SIG-M5 (cell line): ENCODE measurements around the gene ZNF268.

ENCODE experiments used
- DNase-seq: peaks from one replicate; lab custom pipeline; 2025; lab: John Stamatoyannopoulos, UW

The ZNF268 gene

GRCh38 chr12:133181238-133181959 is at the start of gene ZNF268:
ZNF268 (plus strand) TSS chr12:133181495; CDS start chr12:133181998, 503 bp downstream.
- no peak for DNase-seq

- DNase-seq, result no peak
Measured at GRCh38 chr12:133135747-133136146, 45.5 kb upstream of the ZNF268 start.

DNA sequence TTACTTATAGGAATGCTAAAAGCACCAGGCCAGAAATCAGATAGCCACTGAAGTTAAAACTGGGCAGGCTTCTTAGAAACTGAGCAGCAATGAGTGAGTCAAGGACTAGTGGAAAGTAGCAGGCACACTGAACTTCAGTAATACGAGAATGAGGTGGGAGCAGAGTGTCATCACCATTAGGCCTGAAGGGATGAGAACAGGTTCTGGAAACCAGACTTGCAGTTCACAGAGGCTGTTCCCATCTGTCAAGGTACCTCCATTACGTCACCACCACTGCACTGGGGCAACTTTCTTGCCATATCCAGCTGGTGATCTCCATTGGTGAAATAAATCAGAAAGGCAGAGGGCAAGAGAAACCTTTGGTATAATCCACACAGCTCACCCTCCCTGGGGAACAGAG is 35.3 kb upstream of the ZNF268 start:
- no peak for DNase-seq

DNA sequence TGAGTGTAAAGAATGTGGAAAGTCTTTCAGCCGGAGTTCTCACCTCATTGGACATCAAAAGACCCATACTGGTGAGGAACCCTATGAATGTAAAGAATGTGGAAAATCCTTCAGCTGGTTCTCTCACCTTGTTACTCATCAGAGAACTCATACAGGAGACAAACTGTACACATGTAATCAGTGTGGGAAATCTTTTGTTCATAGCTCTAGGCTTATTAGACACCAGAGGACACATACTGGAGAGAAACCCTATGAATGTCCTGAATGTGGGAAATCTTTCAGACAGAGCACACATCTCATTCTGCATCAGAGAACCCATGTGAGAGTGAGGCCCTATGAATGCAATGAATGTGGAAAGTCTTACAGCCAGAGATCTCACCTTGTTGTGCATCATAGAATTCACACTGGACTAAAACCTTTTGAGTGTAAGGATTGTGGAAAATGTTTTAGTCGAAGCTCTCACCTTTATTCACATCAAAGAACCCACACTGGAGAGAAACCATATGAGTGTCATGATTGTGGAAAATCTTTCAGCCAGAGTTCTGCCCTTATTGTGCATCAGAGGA is 25.1 kb upstream of the ZNF268 start:
- no peak for DNase-seq

DNA sequence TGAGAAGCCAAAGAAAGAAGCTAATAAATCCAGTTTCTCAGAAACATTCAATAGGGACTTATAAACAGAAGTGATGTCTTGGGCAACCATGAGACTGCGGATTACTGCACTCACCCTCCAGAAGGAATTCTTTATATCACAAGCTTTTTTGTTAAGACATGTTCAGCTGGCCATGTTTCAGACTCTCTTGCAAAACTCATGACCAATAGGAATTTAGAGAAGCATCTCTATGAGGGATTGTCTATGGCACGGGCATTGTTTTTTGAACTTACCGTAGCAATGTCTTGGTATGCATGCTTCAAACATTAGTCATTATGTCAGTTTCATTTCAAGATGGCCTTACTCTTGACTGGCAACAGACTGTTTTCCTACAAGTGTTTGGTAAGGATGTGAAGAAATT is 15.5 kb upstream of the ZNF268 start:
- no peak for DNase-seq

DNA sequence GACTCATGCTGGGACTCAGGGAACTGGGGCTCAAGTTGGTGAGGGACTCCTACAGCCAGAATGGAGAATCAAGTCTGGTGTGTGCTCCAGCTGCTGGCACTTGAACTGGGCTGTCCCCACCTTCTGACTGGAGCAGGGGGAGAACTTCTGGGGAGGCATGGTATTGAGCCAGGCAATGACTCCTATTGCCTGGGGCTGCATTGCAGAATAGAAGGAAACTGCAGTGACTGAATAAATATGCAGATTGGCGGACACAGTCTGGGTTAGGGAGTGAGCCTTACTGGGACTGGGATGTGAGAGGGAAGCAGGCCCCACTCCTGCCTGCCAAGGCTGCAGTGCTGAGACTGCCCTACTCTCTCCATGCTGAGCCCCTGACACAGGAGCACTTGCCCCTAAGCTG is 8.8 kb upstream of the ZNF268 start:
- no peak for DNase-seq

DNA sequence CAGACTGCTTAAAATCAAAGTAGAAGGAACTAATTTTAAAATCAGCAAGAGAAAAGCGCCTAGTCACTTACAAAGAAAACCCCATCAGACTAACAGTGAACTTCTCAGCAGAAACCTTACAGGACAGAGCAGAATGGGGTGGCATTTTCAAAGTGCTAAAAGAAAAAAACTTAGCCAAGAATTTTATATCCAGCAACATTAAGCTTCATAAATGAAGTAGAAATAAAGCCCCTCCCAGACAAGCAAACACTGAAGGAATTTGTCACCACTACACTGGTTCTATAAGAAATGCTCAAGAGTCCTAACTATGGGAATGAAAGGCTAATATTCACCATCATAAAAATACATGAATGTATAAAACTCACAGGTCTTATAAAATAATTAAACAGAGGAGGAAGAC is 6.4 kb upstream of the ZNF268 start:
- no peak for DNase-seq

GRCh38 chr12:133180669-133181068 is 626 bp upstream of the ZNF268 start:
- DNase-seq, result no peak

DNA sequence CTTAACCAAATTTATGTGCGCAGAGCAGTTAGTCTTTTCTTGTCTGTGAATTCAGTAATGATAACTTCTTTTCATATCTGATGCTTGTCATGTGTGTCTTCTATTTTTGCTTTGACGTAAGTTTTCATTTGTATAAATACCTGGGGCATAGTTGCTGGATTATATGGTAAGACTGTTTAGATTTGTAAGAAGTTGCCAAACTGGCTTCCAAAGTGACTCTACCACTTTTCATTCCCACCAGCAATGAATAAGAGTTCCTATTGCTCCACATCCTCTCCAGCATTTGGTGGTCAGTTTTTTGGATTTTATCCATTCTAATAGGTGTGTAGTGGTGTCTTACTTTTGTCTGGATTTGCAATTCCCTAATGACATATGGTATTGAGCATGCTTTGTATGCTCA is 8.9 kb downstream of the ZNF268 start:
- no peak for DNase-seq

DNA sequence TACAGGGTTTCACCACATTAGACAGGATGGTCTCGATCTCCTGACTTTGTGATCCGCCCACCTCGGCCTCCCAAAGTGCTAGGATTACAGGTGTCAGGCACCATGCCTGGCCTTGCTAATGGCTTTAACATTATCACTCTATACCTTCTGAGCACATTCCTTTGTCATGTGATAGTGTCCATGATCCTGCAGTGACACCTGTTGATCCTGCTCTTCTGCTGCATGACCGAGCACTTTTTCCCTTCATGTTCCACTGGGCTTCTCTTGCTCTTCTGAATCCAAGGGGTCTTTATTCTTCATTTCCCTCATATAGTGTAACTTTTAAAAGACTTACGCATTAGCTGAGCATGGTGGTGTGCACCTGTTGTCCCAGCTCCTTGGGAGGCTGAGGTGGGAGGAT is 11.6 kb downstream of the ZNF268 start:
- DNase-seq, result no peak

DNA sequence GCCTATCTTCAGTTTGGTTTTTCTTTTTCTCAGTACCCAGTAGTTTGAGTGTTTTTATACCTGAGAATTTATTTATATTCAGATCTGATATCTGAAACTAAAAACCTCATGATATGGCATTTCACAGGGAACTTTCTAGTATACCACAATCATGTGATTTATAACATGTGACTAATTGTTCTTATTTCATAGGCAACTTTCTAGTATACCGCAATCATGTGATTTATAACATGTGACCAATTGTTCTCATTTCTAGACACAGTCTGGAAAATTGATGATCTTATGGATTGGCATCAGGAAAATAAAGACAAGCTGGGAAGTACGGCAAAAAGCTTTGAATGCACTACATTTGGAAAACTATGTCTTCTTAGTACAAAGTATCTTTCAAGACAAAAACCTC is 20.6 kb downstream of the ZNF268 start:
- no peak for DNase-seq

GRCh38 chr12:133202493-133203343 is 21.4 kb downstream of the ZNF268 start:
- DNase-seq, result no peak

- DNase-seq, result no peak
Measured at GRCh38 chr12:133203344-133204263, 22.3 kb downstream of the ZNF268 start.

- no peak for DNase-seq
Measured at GRCh38 chr12:133204264-133204603, 22.9 kb downstream of the ZNF268 start.

- no peak for DNase-seq
Measured at GRCh38 chr12:133206390-133206789, 25.1 kb downstream of the ZNF268 start.

DNA sequence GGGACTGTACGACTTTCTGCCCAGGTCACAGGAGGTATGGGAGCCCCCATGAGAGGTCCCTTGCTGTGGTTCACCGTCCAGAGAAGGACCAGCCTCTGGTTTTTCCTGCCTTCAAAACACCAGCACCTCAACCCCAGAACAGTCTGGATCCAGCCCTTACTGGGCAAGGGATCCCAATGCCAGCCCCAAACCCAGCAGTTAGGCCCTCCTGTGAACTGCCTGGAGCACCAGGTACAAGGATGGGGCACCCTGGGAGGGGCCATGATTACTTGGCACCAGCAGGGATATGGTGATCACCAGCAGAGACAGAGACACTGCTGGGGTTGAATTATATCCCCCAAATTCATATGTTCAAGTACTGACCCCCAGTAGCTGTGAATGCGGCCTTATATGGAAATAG is 34.4 kb downstream of the ZNF268 start:
- no peak for DNase-seq

DNA sequence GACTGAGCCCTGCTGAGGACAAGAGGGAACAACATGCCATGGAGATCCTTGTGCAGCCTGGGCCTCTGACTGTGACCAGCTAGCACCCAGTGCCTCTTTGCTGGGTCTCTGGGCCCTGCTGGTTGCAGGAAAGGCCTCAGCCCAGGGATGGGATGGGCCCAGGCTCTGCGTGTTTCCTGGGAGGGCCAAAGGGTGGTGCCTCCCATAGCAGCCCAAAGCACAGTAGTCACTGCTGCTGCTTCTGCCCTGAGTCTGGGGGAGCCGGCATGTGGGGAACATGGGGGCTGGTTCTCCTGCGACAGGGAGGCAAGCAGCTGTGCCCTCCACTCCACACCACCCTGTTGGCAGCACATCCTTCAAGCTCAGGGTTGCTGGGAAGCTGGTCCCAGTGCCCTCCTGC is 35.9 kb downstream of the ZNF268 start:
- DNase-seq, result no peak

GRCh38 chr12:133220521-133220920 is 39.2 kb downstream of the ZNF268 start:
- DNase-seq, result no peak

- DNase-seq, result no peak
Measured at GRCh38 chr12:133221241-133221640, 39.9 kb downstream of the ZNF268 start.

- no peak for DNase-seq
Measured at GRCh38 chr12:133222211-133222610, 40.9 kb downstream of the ZNF268 start.

DNA sequence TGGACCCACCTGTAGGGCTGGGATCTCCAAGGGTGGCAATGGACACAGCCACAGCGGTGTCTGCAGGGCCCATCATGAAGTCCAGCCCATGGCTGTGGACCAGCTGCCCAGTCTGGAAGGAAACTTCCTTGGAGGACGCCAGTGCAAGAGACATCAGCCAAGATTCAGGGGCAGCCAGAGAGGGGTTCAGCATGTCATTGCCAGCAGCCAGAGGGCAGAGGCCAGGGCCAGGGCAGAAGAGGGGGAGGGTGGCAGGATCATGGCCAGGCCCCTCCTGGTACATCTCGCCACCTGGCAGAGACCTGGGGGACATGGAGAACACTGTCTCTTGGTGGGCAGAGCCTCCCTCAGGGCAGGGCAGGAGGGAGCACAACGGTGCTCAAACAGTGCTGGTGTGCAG is 44.2 kb downstream of the ZNF268 start:
- no peak for DNase-seq

- DNase-seq, result no peak
Measured at GRCh38 chr12:133226690-133227089, 45.4 kb downstream of the ZNF268 start.
